WTC11 (cell line): ENCODE results near the gene NUDT6. TPM values are rescaled to one million over a fixed set of nuclear protein-coding genes. Genes with fewer than 3 reads are reported as not detected.

Experiments used
- ATAC-seq: fragments of 200-7000 bp; cut with Tn5 transposase; 2 replicates; pipeline ENCODE4 v1.10.0; 2021; ENCODE audit warnings: mild to moderate bottlenecking, moderate library complexity
- CTCF ChIA-PET: fragments of 300-600 bp; sonication (Branson Sonifier 250); formaldehyde crosslinking; loops from one replicate; lab custom pipeline; 2021; ENCODE audit warnings: antibody characterized with exemption; lab: Charles Lee
- POLR2A ChIA-PET: fragments of 350-600 bp; sonication (Branson Sonifier 250); formaldehyde crosslinking; loops from one replicate; lab custom pipeline; 2021; ENCODE audit warnings: antibody characterized with exemption; lab: Charles Lee
- DNase-seq: peaks from one replicate; pipeline ENCODE4 v3.0.0; 2021; ENCODE audit warnings: low spot score
- H3K27ac Mint-ChIP-seq: 2 replicates; pipeline ENCODE4 v1.8.0; 2021; ENCODE audit warnings: mixed read lengths
- H3K27me3 Mint-ChIP-seq: 2 replicates; pipeline ENCODE4 v1.8.0; 2021; ENCODE audit warnings: low read depth, mild to moderate bottlenecking, moderate library complexity, mixed read lengths
- H3K36me3 Mint-ChIP-seq: 2 replicates; pipeline ENCODE4 v1.8.0; 2021; ENCODE audit warnings: mixed read lengths
- H3K4me1 Mint-ChIP-seq: 2 replicates; pipeline ENCODE4 v1.8.0; 2022; ENCODE audit warnings: mixed read lengths
- H3K4me3 Mint-ChIP-seq: 2 replicates; pipeline ENCODE4 v1.8.0; 2021; ENCODE audit warnings: mild to moderate bottlenecking, moderate library complexity, mixed read lengths
- H3K9me3 Mint-ChIP-seq: 2 replicates; pipeline ENCODE4 v1.8.0; 2021; ENCODE audit warnings: mixed read lengths
- CDX4 ChIP-seq: fragments of 250-450 bp; sonication (Bioruptor Pico); IDR thresholded peaks from 2 replicates; pipeline ENCODE4 v1.9.0; 2021; ENCODE audit warnings: moderate library complexity, mild to moderate bottlenecking, inconsistent platforms, borderline replicate concordance
- E2F1 ChIP-seq: sonication (generic); formaldehyde crosslinking; IDR thresholded peaks from 2 replicates; pipeline ENCODE4 v1.8.0; 2022; ENCODE audit warnings: mild to moderate bottlenecking, missing genetic modification reagents
- GABPB1 ChIP-seq: sonication (generic); formaldehyde crosslinking; IDR thresholded peaks from 2 replicates; pipeline ENCODE4 v1.8.1; 2023; ENCODE audit warnings: mild to moderate bottlenecking, missing genetic modification reagents
- JAZF1 ChIP-seq: fragments of 250-450 bp; sonication (Bioruptor Pico); IDR thresholded peaks from 2 replicates; pipeline ENCODE4 v1.9.0; 2021; ENCODE audit warnings: moderate library complexity, mild to moderate bottlenecking, inconsistent platforms
- NFATC4 ChIP-seq: fragments of 250-450 bp; sonication (Bioruptor Pico); IDR thresholded peaks from 2 replicates; pipeline ENCODE4 v1.9.0; 2021; ENCODE audit warnings: mild to moderate bottlenecking
- NFYB ChIP-seq: sonication (generic); formaldehyde crosslinking; conservative IDR thresholded peaks from 2 replicates; pipeline ENCODE4 v1.8.0; 2022; ENCODE audit warnings: low read depth, missing genetic modification reagents
- NR2C2 ChIP-seq: sonication (generic); formaldehyde crosslinking; IDR thresholded peaks from 2 replicates; pipeline ENCODE4 v1.8.0; 2022; ENCODE audit warnings: mild to moderate bottlenecking, missing genetic modification reagents
- PREB ChIP-seq: sonication (generic); formaldehyde crosslinking; IDR thresholded peaks from 2 replicates; pipeline ENCODE4 v1.8.1; 2022; ENCODE audit warnings: mild to moderate bottlenecking, missing genetic modification reagents, moderate library complexity, borderline replicate concordance
- ZBTB21 ChIP-seq: sonication (generic); formaldehyde crosslinking; IDR thresholded peaks from 2 replicates; pipeline ENCODE4 v1.8.1; 2023; ENCODE audit warnings: mild to moderate bottlenecking, missing genetic modification reagents, borderline replicate concordance
- ZNF219 ChIP-seq: sonication (generic); formaldehyde crosslinking; IDR thresholded peaks from 2 replicates; pipeline ENCODE4 v1.8.0; 2023; ENCODE audit warnings: missing genetic modification reagents, mild to moderate bottlenecking, borderline replicate concordance
- ZNF317 ChIP-seq: sonication (generic); formaldehyde crosslinking; IDR thresholded peaks from 2 replicates; pipeline ENCODE4 v1.8.1; 2023; ENCODE audit warnings: low read depth, mild to moderate bottlenecking, moderate library complexity, missing genetic modification reagents, borderline replicate concordance
- total RNA-seq: library from RNA; stranded (reverse); gene quantifications from 3 replicates; pipeline ENCODE4 v1.2.3, GENCODE V29; 2021
- TF ChIP-seq, protein P1 (sequence below): fragments of 250-450 bp; sonication (Bioruptor Pico); IDR thresholded peaks from 2 replicates; pipeline ENCODE4 v2.1.2; 2022; ENCODE audit warnings: mild to moderate bottlenecking, moderate library complexity
- TF ChIP-seq, protein P2 (sequence below): fragments of 200-600 bp; IDR thresholded peaks from 2 replicates; pipeline ENCODE4 v1.8.0; 2022; ENCODE audit warnings: antibody characterized with exemption
- TF ChIP-seq, protein P3 (sequence below): sonication (generic); formaldehyde crosslinking; IDR thresholded peaks from 2 replicates; pipeline ENCODE4 v1.8.0; 2022; ENCODE audit warnings: mild to moderate bottlenecking, missing genetic modification reagents
- TF ChIP-seq, protein P4 (sequence below): fragments of 250-450 bp; sonication (Bioruptor Pico); IDR thresholded peaks from 2 replicates; pipeline ENCODE4 v1.8.0; 2021; ENCODE audit warnings: mild to moderate bottlenecking
- TF ChIP-seq, protein P5 (sequence below): sonication (generic); formaldehyde crosslinking; IDR thresholded peaks from 2 replicates; pipeline ENCODE4 v1.8.0; 2023; ENCODE audit warnings: missing genetic modification reagents, mild to moderate bottlenecking, borderline replicate concordance

Gene NUDT6
- total RNA-seq, 1 experiment from 2014 or later = 8.4 TPM

GRCh38 chr4:122917731-122918130 is 4.7 kb downstream of the NUDT6 start (continued):
- TF ChIP-seq, protein P1, sequence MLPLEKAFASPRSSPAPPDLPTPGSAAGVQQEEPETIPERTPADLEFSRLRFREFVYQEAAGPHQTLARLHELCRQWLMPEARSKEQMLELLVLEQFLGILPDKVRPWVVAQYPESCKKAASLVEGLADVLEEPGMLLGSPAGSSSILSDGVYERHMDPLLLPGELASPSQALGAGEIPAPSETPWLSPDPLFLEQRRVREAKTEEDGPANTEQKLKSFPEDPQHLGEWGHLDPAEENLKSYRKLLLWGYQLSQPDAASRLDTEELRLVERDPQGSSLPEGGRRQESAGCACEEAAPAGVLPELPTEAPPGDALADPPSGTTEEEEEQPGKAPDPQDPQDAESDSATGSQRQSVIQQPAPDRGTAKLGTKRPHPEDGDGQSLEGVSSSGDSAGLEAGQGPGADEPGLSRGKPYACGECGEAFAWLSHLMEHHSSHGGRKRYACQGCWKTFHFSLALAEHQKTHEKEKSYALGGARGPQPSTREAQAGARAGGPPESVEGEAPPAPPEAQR (CRISPR knock-in tag) = no peak
- TF ChIP-seq ZBTB21 (no peak), JAZF1 (no peak)
- TF ChIP-seq, all 79 proteins: peak for 0

DNA sequence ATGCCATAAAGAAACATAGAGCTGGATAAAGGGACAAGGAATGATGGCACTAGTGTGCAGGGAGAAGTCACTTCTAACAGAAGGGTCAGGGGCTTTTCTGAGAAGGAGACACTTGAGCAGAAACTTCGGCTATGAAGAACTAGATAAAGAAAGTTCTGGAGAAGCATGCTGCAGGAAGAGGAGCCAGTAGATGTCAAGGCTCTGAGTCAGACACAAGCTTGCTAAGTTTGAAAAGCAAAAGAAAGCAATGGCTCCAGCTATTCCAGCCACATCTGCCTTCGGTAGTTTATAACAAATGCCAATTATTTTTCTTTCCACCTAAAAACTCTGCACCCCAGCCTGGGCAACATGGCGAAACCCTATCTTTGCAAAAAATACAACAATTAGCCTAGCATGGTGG is 7.5 kb downstream of the NUDT6 start:
- no peaks in the 10 kb centered on the region for H3K9me3 Mint-ChIP-seq
- TF ChIP-seq, protein P2, sequence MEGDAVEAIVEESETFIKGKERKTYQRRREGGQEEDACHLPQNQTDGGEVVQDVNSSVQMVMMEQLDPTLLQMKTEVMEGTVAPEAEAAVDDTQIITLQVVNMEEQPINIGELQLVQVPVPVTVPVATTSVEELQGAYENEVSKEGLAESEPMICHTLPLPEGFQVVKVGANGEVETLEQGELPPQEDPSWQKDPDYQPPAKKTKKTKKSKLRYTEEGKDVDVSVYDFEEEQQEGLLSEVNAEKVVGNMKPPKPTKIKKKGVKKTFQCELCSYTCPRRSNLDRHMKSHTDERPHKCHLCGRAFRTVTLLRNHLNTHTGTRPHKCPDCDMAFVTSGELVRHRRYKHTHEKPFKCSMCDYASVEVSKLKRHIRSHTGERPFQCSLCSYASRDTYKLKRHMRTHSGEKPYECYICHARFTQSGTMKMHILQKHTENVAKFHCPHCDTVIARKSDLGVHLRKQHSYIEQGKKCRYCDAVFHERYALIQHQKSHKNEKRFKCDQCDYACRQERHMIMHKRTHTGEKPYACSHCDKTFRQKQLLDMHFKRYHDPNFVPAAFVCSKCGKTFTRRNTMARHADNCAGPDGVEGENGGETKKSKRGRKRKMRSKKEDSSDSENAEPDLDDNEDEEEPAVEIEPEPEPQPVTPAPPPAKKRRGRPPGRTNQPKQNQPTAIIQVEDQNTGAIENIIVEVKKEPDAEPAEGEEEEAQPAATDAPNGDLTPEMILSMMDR = no peak
- H3K4me3 Mint-ChIP-seq = no peak overlapping the region
- no peaks in the 10 kb centered on the region for H3K4me1 Mint-ChIP-seq
- ChIA-PET POLR2A (interaction anchor here (0.7 kb wide), 2 partner anchors 145 to 550 kb away, joined by 3 to 8 read pairs; no protein-coding TSS in a partner anchor), CTCF (interaction anchor here (0.9 to 1.6 kb wide), 3 partner anchors 21 to 183 kb away, joined by 4 read pairs; partner anchors contain the start of gene BBS12)
- ATAC-seq (no peak), DNase-seq (no peak)
- no peak overlapping the region for H3K27ac Mint-ChIP-seq
- H3K27me3 Mint-ChIP-seq = no peaks in the 10 kb centered on the region
- no peaks in the 10 kb centered on the region for H3K36me3 Mint-ChIP-seq

DNA sequence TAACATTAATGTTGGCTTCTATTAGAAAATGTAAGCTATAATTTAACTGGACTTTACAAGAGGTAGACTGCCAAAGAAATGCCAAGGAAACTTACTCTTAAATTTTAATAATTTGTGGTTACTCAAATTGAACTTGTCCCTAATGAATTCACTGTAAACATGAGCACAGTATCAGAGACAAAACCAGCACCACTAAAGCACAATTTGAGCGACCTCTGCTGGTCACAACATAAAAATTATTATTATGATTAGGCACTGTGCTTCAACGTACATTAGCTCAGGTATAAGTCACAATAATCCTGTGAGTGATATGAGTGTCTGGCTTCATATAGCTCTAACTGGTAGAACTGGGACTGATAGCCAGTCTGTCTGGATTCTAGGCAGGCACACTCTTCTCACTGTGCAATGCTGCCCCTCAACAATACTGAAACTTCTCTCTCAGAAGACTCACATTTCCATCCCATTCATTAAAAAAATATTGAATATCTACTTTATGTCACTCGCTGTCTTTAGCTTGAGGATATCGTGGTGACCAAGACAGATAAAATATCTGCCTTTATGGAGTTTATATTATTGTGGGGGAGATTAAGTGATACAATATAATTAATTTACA is 8.0 kb downstream of the NUDT6 start:
- DNase-seq (no peak), ATAC-seq (no peak)
- Mint-ChIP-seq H3K27ac (no peak overlapping the region), H3K4me1 (no peaks in the 10 kb centered on the region), H3K27me3 (no peaks in the 10 kb centered on the region), H3K9me3 (no peaks in the 10 kb centered on the region), H3K36me3 (no peaks in the 10 kb centered on the region), H3K4me3 (no peak overlapping the region)
- CTCF ChIA-PET = interaction anchor here (0.9 to 1.6 kb wide), 3 partner anchors 20 to 182 kb away, joined by 4 read pairs; partner anchors contain the start of gene BBS12
- TF ChIP-seq, protein P3, sequence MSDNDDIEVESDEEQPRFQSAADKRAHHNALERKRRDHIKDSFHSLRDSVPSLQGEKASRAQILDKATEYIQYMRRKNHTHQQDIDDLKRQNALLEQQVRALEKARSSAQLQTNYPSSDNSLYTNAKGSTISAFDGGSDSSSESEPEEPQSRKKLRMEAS = no peak
- TF ChIP-seq PREB = no peak
- TF ChIP-seq ZNF219 = no peak
- no peak for TF ChIP-seq NFYB
- TF ChIP-seq, protein P1 (CRISPR knock-in tag) = no peak
- TF ChIP-seq, protein P4, sequence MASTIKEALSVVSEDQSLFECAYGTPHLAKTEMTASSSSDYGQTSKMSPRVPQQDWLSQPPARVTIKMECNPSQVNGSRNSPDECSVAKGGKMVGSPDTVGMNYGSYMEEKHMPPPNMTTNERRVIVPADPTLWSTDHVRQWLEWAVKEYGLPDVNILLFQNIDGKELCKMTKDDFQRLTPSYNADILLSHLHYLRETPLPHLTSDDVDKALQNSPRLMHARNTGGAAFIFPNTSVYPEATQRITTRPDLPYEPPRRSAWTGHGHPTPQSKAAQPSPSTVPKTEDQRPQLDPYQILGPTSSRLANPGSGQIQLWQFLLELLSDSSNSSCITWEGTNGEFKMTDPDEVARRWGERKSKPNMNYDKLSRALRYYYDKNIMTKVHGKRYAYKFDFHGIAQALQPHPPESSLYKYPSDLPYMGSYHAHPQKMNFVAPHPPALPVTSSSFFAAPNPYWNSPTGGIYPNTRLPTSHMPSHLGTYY (CRISPR knock-in tag) = no peak
- TF ChIP-seq E2F1 = no peak
- TF ChIP-seq ZNF317 = no peak
- TF ChIP-seq GABPB1 (CRISPR knock-in tag) = no peak
- no peak for TF ChIP-seq CDX4 (CRISPR knock-in tag)
- TF ChIP-seq, protein P5, sequence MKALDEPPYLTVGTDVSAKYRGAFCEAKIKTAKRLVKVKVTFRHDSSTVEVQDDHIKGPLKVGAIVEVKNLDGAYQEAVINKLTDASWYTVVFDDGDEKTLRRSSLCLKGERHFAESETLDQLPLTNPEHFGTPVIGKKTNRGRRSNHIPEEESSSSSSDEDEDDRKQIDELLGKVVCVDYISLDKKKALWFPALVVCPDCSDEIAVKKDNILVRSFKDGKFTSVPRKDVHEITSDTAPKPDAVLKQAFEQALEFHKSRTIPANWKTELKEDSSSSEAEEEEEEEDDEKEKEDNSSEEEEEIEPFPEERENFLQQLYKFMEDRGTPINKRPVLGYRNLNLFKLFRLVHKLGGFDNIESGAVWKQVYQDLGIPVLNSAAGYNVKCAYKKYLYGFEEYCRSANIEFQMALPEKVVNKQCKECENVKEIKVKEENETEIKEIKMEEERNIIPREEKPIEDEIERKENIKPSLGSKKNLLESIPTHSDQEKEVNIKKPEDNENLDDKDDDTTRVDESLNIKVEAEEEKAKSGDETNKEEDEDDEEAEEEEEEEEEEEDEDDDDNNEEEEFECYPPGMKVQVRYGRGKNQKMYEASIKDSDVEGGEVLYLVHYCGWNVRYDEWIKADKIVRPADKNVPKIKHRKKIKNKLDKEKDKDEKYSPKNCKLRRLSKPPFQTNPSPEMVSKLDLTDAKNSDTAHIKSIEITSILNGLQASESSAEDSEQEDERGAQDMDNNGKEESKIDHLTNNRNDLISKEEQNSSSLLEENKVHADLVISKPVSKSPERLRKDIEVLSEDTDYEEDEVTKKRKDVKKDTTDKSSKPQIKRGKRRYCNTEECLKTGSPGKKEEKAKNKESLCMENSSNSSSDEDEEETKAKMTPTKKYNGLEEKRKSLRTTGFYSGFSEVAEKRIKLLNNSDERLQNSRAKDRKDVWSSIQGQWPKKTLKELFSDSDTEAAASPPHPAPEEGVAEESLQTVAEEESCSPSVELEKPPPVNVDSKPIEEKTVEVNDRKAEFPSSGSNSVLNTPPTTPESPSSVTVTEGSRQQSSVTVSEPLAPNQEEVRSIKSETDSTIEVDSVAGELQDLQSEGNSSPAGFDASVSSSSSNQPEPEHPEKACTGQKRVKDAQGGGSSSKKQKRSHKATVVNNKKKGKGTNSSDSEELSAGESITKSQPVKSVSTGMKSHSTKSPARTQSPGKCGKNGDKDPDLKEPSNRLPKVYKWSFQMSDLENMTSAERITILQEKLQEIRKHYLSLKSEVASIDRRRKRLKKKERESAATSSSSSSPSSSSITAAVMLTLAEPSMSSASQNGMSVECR (CRISPR knock-in tag) = no peak
- no peak for TF ChIP-seq NR2C2
- TF ChIP-seq NFATC4 = no peak
- POLR2A ChIA-PET = interaction anchor here (0.7 kb wide), 2 partner anchors 144 to 550 kb away, joined by 3 to 8 read pairs; no protein-coding TSS in a partner anchor
